Right lobe of liver (tissue), 4 donors: ENCODE data around the gene NARS2.

Source experiments
- POLR2A ChIP-seq: fragments of 450-650 bp; IDR thresholded peaks from one replicate; pipeline ENCODE4 v1.6.1; 2017; ENCODE audit warnings: antibody characterized with exemption, mild to moderate bottlenecking
- TF ChIP-seq, protein P1 (sequence below), 4 donors: fragments of 200-600 bp in 3 of 4; fragments of 450-650 bp in 1 of 4; IDR thresholded peaks; one replicate each; pipeline versions ENCODE4 v1.5.1 to v1.8.0; 2016 to 2022; ENCODE audit warnings: antibody characterized with exemption in 4 of 4, mild to moderate bottlenecking in 2 of 4
- donor health status: DM: no; HTN: no; CAD: no.
- donor health status: DM: no; HTN: no; CAD: no.
- donor health status: DM: no; HTN: yes; CAD: no.

DNA sequence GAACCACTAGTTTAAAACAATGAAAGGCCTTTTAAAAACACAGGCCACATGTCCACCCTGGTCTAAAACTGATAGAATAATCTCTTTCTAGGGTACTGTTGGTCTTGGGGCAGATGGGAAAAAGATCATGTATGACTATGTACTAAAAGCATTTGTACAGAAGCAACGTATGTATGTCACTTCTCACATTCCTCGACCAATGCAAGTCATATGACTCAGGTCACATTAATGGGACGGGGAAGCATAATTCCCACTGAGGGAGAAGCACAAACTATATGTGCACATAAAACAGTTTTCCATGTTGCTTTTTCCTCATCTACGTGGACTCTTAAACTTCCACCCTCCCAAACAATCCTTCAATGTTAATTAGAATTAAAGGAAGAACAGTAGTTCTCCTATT lies 124.8 kb downstream of the NARS2 start:
- TF ChIP-seq POLR2A: no peak
- TF ChIP-seq, protein P1, sequence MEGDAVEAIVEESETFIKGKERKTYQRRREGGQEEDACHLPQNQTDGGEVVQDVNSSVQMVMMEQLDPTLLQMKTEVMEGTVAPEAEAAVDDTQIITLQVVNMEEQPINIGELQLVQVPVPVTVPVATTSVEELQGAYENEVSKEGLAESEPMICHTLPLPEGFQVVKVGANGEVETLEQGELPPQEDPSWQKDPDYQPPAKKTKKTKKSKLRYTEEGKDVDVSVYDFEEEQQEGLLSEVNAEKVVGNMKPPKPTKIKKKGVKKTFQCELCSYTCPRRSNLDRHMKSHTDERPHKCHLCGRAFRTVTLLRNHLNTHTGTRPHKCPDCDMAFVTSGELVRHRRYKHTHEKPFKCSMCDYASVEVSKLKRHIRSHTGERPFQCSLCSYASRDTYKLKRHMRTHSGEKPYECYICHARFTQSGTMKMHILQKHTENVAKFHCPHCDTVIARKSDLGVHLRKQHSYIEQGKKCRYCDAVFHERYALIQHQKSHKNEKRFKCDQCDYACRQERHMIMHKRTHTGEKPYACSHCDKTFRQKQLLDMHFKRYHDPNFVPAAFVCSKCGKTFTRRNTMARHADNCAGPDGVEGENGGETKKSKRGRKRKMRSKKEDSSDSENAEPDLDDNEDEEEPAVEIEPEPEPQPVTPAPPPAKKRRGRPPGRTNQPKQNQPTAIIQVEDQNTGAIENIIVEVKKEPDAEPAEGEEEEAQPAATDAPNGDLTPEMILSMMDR (IDR thresholded peaks at IDR 0.05): no peak
